Spleen (tissue), 11 donors: ENCODE results near the gene ACYP2. TPM values are rescaled to one million over a fixed set of nuclear protein-coding genes. Genes with fewer than 3 reads are reported as not detected.

Experiments
- DNase-seq: peaks from one replicate; pipeline ENCODE4 v3.0.0-alpha.2; 2020
- H3K27ac ChIP-seq, 8 donors: fragments of 200-600 bp; sonication (generic) in 7 of 8; 1 replicate in 4 of 8; 2 replicates in 4 of 8; pipeline versions ENCODE4 v1.5.0 to v1.8.0; 2016 to 2021; ENCODE audit warnings: inconsistent platforms in 4 of 8, mild to moderate bottlenecking in 4 of 8, moderate library complexity in 1 of 8
- H3K27me3 ChIP-seq, 7 donors: fragments of 200-600 bp; sonication (generic) in 6 of 7; replicated peaks in 1 of 7; 1 replicate in 4 of 7; 2 replicates in 3 of 7; pipeline versions ENCODE4 v1.5.0 to v1.8.0; 2016 to 2021; ENCODE audit warnings: inconsistent platforms in 3 of 7, mild to moderate bottlenecking in 1 of 7
- H3K36me3 ChIP-seq, 6 donors: fragments of 200-600 bp; sonication (generic) in 5 of 6; 1 replicate in 4 of 6; 2 replicates in 2 of 6; pipeline versions ENCODE4 v1.5.0 to v1.8.0; 2016 to 2021; ENCODE audit warnings: inconsistent platforms in 2 of 6
- H3K4me1 ChIP-seq, 6 donors: fragments of 200-600 bp; sonication (generic) in 5 of 6; 1 replicate in 3 of 6; 2 replicates in 3 of 6; pipeline versions ENCODE4 v1.5.0 to v1.8.0; 2016 to 2021; ENCODE audit warnings: inconsistent platforms in 3 of 6
- H3K4me3 ChIP-seq, 8 donors: fragments of 200-600 bp; sonication (generic) in 7 of 8; 1 replicate in 4 of 8; 2 replicates in 4 of 8; pipeline versions ENCODE4 v1.5.0 to v1.8.0; 2016 to 2021; ENCODE audit warnings: inconsistent platforms in 4 of 8, mild to moderate bottlenecking in 4 of 8, moderate library complexity in 2 of 8
- H3K9me3 ChIP-seq, 8 donors: fragments of 200-600 bp; sonication (generic) in 7 of 8; 1 replicate in 4 of 8; 2 replicates in 4 of 8; pipeline versions ENCODE4 v1.5.0 to v1.8.0; 2016 to 2021; ENCODE audit warnings: inconsistent platforms in 4 of 8
- POLR2A ChIP-seq, 3 donors: fragments of 450-650 bp; IDR thresholded peaks; one replicate each; pipeline ENCODE4 v1.5.1; 2017; ENCODE audit warnings: antibody characterized with exemption in 3 of 3, mild to moderate bottlenecking in 1 of 3
- POLR2AphosphoS5 ChIP-seq, 3 donors: sonication (generic); formaldehyde crosslinking; IDR thresholded peaks; one replicate each; pipeline ENCODE4 v1.5.1; 2017; ENCODE audit warnings: antibody characterized with exemption in 3 of 3
- WGBS, 5 donors: extraction: QIAGEN DNeasy Blood & Tissue Kit in 3 of 5; methylation state at CpG; one replicate each; pipeline versions ENCODE4 v1.1.5 to v1.1.7; 2013 to 2018; 5-methylcytosine and 5-hydroxymethylcytosine counted together
- intact Hi-C: fragments of 100-400 bp; cut with DNase I; formaldehyde crosslinking; loops from one replicate; pipeline ENCODE4 v1.15.0; 2023; ENCODE audit warnings: low total_unique reads
- polyA plus RNA-seq, 3 donors: library from polyadenylated mRNA; stranded (reverse); fragments of 200-250 nt; gene quantifications; one replicate each; pipeline ENCODE4 v1.2.1, GENCODE V29; 2013
- total RNA-seq, 7 donors: library from RNA; depleted of rRNA in 3 of 7; stranded (reverse); fragments of >200 nt in 3 of 7; fragmentation: NEBNext Ultra II Directional in 4 of 7; extraction: Animal tissue kit (Norgen Biotek cat#: 25700) in 4 of 7; gene quantifications; one replicate each; pipeline versions ENCODE4 v1.1.0 to v1.2.1, GENCODE V29; 2016 to 2021
- TF ChIP-seq, protein P1 (sequence below), 11 experiments: fragments of 200-600 bp in 7 of 11; fragments of 450-650 bp in 4 of 11; sonication (generic) in 4 of 11; IDR thresholded peaks in 8 of 11; conservative IDR thresholded peaks in 3 of 11; 1 replicate in 7 of 11; 2 replicates in 4 of 11; pipeline versions ENCODE4 v1.4.0 to v1.8.0; 2016 to 2021; ENCODE audit warnings: antibody characterized with exemption in 11 of 11, inconsistent platforms in 4 of 11, mild to moderate bottlenecking in 1 of 11
- donor health status: healthy with polysubstance abuse.
- donor health status: DM: no; HTN: no; CAD: no; lungs with moderate emphysema.
- donor health status: DM: no; HTN: no; CAD: no.
- donor health status: Bipolar disorder and iron deficiency.
- donor health status: healthy.
- donor health status: DM: no; HTN: no; CAD: no.
- donor health status: DM: yes; HTN: yes; CAD: no.

Gene ACYP2
- total and polyA plus RNA-seq, 10 donors = 14.6 to 32.3 (median 21.7) TPM

DNA sequence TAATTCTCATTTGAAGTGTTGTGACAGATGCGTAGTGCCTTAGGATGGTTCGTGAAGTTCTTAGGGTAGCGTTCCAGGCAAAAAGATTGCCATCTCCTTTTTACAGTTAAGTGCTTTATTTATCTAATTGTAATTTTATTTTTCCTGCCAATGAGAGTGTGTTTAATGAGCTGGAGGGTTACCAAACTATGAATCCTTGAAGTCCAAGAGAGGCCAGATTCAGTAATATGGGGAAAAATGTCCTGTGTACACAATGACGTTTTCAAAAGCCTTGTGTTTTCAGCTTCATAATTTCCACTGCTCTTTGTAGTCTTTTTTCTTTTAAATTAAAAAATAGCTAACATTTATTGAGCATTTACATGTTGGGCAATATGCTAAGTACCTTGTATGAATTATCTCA lies 23.8 kb downstream of the ACYP2 start:
- Histone ChIP-seq H3K4me1 (no peaks in the 10 kb centered on the region), H3K9me3 (no peaks in the 10 kb centered on the region), H3K36me3 (peaks cover 0 to 21% (median 8%) of the 10 kb centered on the region in 6 donors), H3K4me3 (no peak overlapping the region), H3K27ac (no peak overlapping the region), H3K27me3 (no peaks in the 10 kb centered on the region)
- TF ChIP-seq POLR2A (IDR thresholded peaks at IDR 0.05) = no peak
- no peak for DNase-seq
- 89 to 96% (median 94%) methylated on average over 4 of the region's 4 CpGs for WGBS, 5 donors
- intact Hi-C loops = no loop called here

DNA sequence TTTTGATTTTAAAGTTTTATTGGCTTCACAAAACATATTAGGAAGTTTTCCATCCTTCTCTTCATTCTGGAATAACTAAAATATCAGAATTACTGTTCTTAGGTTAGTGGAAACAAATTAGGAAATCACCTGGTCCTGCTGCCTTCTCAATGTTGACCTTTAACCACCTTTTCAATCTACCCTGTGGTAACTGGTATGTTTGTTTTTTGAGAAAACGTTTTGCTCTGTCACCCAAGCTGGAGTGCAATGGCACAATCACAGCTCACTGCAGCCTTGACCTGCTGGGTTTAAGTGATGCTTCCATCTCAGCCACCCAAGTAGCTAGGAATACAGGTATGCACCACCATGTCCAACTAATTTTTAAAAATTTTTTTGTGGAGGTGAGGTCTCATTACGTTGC lies 28.4 kb downstream of the ACYP2 start:
- Histone ChIP-seq H3K4me3 (no peak overlapping the region), H3K4me1 (no peaks in the 10 kb centered on the region), H3K9me3 (no peaks in the 10 kb centered on the region), H3K36me3 (peaks cover 0 to 30% (median 5%) of the 10 kb centered on the region in 6 donors), H3K27me3 (no peaks in the 10 kb centered on the region), H3K27ac (no peak overlapping the region)
- TF ChIP-seq POLR2A (IDR thresholded peaks at IDR 0.05) = no peak
- no peak for TF ChIP-seq POLR2AphosphoS5 (IDR thresholded peaks at IDR 0.05)
- TF ChIP-seq, protein P1, sequence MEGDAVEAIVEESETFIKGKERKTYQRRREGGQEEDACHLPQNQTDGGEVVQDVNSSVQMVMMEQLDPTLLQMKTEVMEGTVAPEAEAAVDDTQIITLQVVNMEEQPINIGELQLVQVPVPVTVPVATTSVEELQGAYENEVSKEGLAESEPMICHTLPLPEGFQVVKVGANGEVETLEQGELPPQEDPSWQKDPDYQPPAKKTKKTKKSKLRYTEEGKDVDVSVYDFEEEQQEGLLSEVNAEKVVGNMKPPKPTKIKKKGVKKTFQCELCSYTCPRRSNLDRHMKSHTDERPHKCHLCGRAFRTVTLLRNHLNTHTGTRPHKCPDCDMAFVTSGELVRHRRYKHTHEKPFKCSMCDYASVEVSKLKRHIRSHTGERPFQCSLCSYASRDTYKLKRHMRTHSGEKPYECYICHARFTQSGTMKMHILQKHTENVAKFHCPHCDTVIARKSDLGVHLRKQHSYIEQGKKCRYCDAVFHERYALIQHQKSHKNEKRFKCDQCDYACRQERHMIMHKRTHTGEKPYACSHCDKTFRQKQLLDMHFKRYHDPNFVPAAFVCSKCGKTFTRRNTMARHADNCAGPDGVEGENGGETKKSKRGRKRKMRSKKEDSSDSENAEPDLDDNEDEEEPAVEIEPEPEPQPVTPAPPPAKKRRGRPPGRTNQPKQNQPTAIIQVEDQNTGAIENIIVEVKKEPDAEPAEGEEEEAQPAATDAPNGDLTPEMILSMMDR (IDR thresholded peaks at IDR 0.05 in 8 of 11, conservative IDR thresholded peaks at IDR 0.05 in 3 of 11) = no peak
- intact Hi-C loops = no loop called here
- 75 to 91% (median 83%) methylated on average over 2 of the region's 2 CpGs for WGBS, 5 donors
- DNase-seq = no peak

DNA sequence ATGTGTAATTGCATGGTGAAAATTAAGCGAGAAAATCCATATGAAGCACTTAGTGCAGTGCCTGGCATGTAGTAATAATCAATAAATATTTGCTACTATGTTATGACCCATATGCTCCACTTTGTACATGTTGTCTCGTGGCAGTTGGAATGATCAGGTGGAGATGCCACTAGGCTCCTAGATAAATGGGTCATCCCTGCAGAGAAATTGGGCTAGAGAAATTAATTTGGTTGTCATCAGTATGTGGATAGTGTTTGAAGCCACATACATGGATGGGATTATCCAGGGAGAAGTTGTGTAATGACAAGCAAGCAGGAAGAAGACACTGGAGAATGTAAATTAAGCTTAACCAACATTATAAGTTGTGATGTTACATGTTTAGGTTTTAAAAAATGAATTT lies 33.0 kb downstream of the ACYP2 start:
- 87 to 96% (median 94%) methylated on average over 2 of the region's 2 CpGs for WGBS, 5 donors
- Histone ChIP-seq H3K9me3 (peaks cover 0 to 10% (median 5%) of the 10 kb centered on the region in 8 donors), H3K4me3 (no peak overlapping the region), H3K36me3 (peaks cover 0 to 33% (median 0%) of the 10 kb centered on the region in 6 donors), H3K4me1 (no peaks in the 10 kb centered on the region), H3K27me3 (no peaks in the 10 kb centered on the region), H3K27ac (no peak overlapping the region)
- DNase-seq = no peak
- intact Hi-C loops = no loop called here
- TF ChIP-seq POLR2AphosphoS5 (IDR thresholded peaks at IDR 0.05) = no peak
- TF ChIP-seq, protein P1 (IDR thresholded peaks at IDR 0.05 in 8 of 11, conservative IDR thresholded peaks at IDR 0.05 in 3 of 11) = no peak
- no peak for TF ChIP-seq POLR2A (IDR thresholded peaks at IDR 0.05)

DNA sequence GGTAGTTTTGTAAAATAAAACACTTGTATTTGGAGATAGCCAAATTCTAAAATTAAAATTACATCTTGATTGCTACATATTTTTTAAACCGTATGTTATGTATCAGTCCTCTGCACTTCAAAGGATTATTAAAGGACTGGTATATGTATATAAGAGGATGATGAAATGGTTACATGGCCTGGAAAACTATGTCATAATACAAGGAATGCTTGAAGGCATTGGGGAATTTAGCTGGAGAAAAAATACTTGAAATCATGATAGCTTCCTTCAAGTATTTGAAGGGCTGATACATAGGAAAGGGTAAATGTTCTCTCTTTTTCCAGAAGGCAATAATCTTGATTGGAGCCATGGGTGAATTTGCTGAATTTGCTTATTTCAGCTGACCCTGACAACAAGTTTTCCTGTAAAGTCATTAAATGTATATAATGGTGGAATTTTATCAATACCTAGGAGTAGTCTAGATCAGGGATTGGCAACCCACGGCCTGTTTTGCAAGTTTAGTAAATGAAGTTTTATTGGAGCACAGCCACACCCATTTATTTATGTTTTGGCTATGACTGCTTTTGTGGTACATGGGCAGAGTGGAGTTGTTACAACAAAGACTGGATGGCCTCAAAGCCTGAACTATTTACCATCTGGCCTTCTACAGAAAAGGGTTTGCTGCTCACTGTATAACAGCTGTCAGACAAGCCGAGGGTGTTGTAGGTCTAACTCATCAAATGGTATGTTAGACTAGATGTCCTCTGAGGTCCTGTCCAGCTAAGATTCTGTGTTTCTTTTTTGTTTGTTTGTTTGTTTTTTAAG lies 34.4 kb downstream of the ACYP2 start:
- Histone ChIP-seq H3K9me3 (peaks cover 0 to 13% (median 5%) of the 10 kb centered on the region in 8 donors), H3K4me1 (no peaks in the 10 kb centered on the region), H3K4me3 (no peak overlapping the region), H3K27me3 (no peaks in the 10 kb centered on the region), H3K36me3 (peaks cover 0 to 25% (median 0%) of the 10 kb centered on the region in 6 donors), H3K27ac (no peak overlapping the region)
- intact Hi-C loops = no loop called here
- 89 to 97% (median 93%) methylated on average over 3 of the region's 3 CpGs for WGBS, 5 donors
- TF ChIP-seq, protein P1 (IDR thresholded peaks at IDR 0.05 in 8 of 11, conservative IDR thresholded peaks at IDR 0.05 in 3 of 11) = no peak
- TF ChIP-seq POLR2AphosphoS5 (IDR thresholded peaks at IDR 0.05) (no peak), POLR2A (IDR thresholded peaks at IDR 0.05) (no peak)
- no peak for DNase-seq
